AG10803 (cell line): ENCODE data around the gene DAGLB.
A peak's percentile ranks its signal among the peaks of the same experiment; 100 is the strongest.

ENCODE experiments used
- DNase-seq: peaks from one replicate; pipeline ENCODE4 v3.0.0; 2010; ENCODE audit warnings: low read depth
- H3K4me3 ChIP-seq: 2 replicates; pipeline ENCODE4 v1.5.1; 2011; ENCODE audit warnings: mild to moderate bottlenecking, low read length, control low read depth
- CTCF ChIP-seq: conservative IDR thresholded peaks from 2 replicates; pipeline ENCODE4 v1.5.1; 2011; ENCODE audit warnings: mild to moderate bottlenecking, low read length, control low read depth, inconsistent platforms

Gene DAGLB

GRCh38 chr7:6448943-6449543, 1.3 kb upstream of the DAGLB start:
- TF ChIP-seq CTCF, result no peak
- no peak overlapping the region for H3K4me3 ChIP-seq
- no peak for DNase-seq

- peak; percentile 83 for DNase-seq
- no peak for TF ChIP-seq CTCF
- peak overlapping the region; percentile 99 for H3K4me3 ChIP-seq
Observed at GRCh38 chr7:6446838-6447580, 745 bp downstream of the DAGLB start.

GRCh38 chr7:6444516-6445269, 3.1 kb downstream of the DAGLB start:
- TF ChIP-seq CTCF, result no peak
- H3K4me3 ChIP-seq, result no peak overlapping the region
- no peak for DNase-seq

- no peak overlapping the region for H3K4me3 ChIP-seq
- DNase-seq, result peak; percentile 93
- no peak for TF ChIP-seq CTCF
Observed at GRCh38 chr7:6443372-6443941, 4.3 kb downstream of the DAGLB start.

GRCh38 chr7:6442114-6442513, 5.6 kb downstream of the DAGLB start:
- DNase-seq, result no peak
- TF ChIP-seq CTCF, result no peak
- no peak overlapping the region for H3K4me3 ChIP-seq

GRCh38 chr7:6440381-6440780, 7.4 kb downstream of the DAGLB start:
- DNase-seq, result no peak
- TF ChIP-seq CTCF, result no peak
- no peak overlapping the region for H3K4me3 ChIP-seq
